RWPE1 (cell line): ENCODE measurements around the gene PRR7.

Experiments used
- CTCF ChIA-PET: fragments of 350-600 bp; sonication (Branson Sonifier 250); formaldehyde crosslinking; extraction: SDS; loops from one replicate; lab custom pipeline; 2021; lab: Yijun Ruan, JAX
- POLR2A ChIA-PET: fragments of 400-600 bp; formaldehyde crosslinking; extraction: SDS; loops from one replicate; lab custom pipeline; 2020; ENCODE audit warnings: antibody characterized with exemption; ENCODE audit not compliant: low non-redundant PET; lab: Yijun Ruan, JAX
- DNase-seq: peaks from one replicate; pipeline ENCODE4 v3.0.0; 2012; ENCODE audit warnings: low spot score
- H3K27ac ChIP-seq: fragments of 450-650 bp; 2 replicates; pipeline ENCODE4 v1.5.1; 2017
- TF ChIP-seq, protein P1 (sequence below): fragments of 450-650 bp; conservative IDR thresholded peaks from 2 replicates; pipeline ENCODE4 v1.5.1; 2017; ENCODE audit warnings: low read depth, mild to moderate bottlenecking

Gene PRR7

DNA sequence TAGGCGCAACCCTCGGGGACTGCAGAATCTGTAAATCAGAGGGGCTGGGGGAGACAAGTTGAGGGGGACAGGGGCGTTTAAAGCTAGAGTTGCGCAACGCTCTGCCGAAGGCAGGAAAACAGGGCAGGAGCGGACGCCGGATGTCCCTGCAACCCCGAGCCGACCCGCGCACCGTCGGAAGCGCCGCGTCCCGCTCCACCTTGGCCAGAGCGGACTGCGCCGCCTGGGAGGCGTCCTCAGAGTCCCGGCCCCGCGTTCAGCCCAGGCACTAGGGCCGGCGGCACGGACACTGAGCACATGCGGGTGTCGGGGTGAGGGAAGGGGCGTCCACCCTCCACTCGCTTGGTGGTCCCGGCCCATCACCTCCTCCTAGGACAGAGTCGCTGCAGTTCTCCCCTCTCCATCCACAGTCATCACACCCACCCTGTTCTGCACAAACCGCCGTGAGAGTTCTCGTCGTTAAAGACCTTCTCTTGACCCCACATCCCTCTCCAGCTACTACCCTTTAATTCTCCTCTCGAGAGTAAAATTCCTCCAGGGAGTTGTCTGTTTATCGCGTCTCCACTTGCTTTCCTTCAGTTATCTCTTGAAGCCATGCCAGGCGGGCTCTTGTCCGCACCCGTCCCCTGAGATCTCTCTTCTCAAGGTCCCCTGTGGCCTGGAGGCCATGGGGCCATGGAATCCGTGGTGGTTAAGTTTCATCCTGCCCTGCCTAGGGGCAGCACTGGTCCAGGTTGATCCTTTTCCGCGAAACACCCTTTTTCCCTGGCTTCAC, 51.6 kb downstream of the PRR7 start:
- ChIA-PET POLR2A (interaction anchor here (1.1 to 1.3 kb wide), 2 partner anchors 10 to 26 kb away, joined by 3 read pairs; no protein-coding TSS in a partner anchor), CTCF (interaction anchor here (0.6 to 3.1 kb wide), 4 partner anchors 17 to 162 kb away, joined by 3 to 14 read pairs (median 4); no protein-coding TSS in a partner anchor)
- TF ChIP-seq, protein P1, sequence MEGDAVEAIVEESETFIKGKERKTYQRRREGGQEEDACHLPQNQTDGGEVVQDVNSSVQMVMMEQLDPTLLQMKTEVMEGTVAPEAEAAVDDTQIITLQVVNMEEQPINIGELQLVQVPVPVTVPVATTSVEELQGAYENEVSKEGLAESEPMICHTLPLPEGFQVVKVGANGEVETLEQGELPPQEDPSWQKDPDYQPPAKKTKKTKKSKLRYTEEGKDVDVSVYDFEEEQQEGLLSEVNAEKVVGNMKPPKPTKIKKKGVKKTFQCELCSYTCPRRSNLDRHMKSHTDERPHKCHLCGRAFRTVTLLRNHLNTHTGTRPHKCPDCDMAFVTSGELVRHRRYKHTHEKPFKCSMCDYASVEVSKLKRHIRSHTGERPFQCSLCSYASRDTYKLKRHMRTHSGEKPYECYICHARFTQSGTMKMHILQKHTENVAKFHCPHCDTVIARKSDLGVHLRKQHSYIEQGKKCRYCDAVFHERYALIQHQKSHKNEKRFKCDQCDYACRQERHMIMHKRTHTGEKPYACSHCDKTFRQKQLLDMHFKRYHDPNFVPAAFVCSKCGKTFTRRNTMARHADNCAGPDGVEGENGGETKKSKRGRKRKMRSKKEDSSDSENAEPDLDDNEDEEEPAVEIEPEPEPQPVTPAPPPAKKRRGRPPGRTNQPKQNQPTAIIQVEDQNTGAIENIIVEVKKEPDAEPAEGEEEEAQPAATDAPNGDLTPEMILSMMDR: no peak
- H3K27ac ChIP-seq: peak overlapping the region; percentile 96
- DNase-seq: no peak

DNA sequence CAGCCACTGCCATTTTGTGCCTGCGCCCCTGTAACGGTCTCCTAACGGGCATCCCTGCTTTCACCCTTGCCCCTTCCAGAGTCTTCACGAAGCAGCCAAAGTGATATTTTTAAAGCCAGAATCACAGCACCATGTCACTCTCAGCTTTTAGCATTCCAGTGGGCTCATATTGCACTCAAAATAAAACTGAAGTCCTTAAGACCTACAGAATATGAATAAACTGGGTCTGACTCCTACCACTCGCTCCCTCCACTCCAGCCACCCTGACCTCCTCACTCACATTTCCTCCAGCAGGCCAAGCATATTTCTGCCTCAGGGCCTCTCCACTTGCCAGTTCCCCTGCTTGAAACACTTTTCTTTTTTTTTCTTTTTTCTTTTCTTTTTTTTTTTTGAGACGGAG, 53.2 kb downstream of the PRR7 start:
- POLR2A ChIA-PET: no interaction called here
- CTCF ChIA-PET: interaction anchor here (0.6 to 2.0 kb wide), 5 partner anchors 16 to 547 kb away, joined by 3 to 21 read pairs (median 4); partner anchors contain the start of gene DDX41
- DNase-seq: no peak
- TF ChIP-seq, protein P1: no peak
- no peak overlapping the region for H3K27ac ChIP-seq

DNA sequence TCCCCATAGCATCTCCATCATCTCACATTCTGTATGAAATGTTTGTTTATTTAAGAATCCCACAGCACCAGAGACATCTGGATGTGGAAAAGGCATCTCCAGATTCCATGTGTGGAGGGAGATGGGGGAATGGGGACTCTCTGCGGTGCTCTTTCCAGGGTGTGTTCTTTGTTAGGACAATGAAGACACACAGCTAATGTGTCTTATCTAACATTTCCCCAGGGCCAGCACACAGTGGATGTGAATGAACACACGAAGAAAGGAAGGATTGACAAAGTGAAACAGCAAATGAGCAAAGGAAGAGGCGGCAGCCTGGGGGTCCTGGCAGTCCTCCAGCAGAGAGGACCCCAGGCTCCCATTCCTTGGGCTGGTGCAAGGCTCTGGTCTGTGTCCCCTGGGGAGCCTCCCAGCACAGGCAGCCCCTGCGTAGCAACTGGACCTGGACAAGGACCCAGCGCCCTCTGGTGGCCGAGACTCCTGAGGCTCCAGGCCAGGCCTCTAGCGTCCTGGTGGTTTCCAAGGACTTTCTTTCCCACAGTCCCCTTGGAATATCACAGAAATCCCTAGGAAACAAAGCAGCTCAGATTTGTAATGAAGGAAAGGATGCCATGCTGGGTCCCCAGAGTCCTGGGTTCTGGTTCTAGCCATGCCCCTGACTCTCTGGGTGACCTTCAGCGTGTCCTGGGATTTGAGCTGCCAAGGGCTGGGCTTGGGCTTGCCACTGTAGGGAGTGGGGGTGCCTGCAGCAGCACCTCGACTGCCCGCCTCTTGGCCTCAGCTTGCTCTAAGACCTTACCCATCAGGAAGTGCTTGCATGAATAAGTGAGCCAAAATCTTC, 54.3 kb downstream of the PRR7 start:
- DNase-seq: peak; percentile 78
- CTCF ChIA-PET: interaction anchor here (0.6 to 2.0 kb wide), 22 partner anchors 9 to 200 kb away, joined by 3 to 21 read pairs (median 5); partner anchors contain the start of genes DBN1, DDX41 and DOK3
- POLR2A ChIA-PET: no interaction called here
- TF ChIP-seq, protein P1: peak; percentile 99
- peak overlapping the region; percentile 52 for H3K27ac ChIP-seq

DNA sequence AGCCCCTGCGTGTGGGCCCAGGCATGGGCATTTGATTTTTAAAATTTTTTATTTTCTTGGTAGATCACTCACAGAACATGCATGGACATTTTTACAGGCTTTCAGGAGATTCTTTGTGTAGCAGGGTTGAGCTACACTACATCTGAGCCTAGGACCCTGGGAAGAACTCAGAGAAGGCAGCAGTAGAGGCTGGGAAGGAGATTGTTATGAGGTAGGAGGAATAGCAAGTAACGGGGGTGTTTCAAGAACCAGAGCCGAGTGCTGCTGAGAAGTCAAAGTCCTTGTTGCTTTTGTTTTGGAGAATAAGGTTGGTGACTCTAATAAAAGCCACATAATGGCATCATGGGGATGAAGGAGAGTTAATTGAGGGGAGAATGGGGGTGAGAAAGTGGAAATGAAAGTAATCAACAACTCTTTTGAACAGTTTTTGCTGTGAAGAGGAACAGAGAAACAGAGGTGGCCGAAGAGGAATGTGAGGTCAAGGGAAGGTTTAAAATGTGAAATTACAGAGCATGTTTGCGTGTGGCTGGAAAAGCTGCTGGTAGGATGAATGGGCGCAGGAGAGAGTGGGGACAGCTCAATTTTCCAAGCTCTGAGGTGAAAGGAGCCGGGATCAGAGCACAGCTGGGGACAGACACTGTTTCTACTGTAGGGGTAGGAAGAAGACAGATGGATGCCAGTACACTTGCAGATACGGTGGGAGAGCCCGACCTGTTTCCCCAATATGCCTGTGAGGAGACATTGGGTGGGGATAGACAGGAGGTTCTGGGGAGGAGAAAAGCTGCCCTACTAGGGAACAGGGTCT, 55.5 kb downstream of the PRR7 start:
- CTCF ChIA-PET: interaction anchor here (0.6 to 3.4 kb wide), 17 partner anchors 9 to 201 kb away, joined by 3 to 21 read pairs (median 5); partner anchors contain the start of genes DDX41 and DOK3

DNA sequence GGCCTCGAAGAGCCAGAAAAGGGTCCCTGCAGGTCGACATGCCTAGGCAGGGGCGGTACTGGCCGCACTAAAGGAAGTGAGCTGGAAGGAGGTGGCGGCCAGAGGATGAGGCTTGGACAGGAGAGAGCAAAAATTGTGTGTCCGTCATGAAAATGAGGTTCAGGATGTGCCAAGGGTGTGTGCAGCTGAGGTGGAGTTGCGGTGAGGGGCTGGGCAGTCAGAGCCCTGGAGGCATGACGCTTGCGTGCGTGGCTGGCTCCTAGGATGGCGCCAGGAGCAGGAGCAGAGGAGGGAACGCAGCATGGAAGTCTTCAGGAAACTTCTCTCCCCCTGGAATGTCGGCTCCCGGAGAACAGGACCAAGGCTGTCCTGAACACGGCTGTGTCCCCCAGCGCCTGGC, 56.3 kb downstream of the PRR7 start:
- peak overlapping the region; percentile 82 for H3K27ac ChIP-seq
- ChIA-PET CTCF (interaction anchor here (0.5 to 3.4 kb wide), 5 partner anchors 8 to 193 kb away, joined by 3 to 14 read pairs (median 3); no protein-coding TSS in a partner anchor), POLR2A (no interaction called here)
- no peak for DNase-seq
- TF ChIP-seq, protein P1: no peak

More for the DNA sequence above, 55.5 kb downstream of the PRR7 start:
- TF ChIP-seq, protein P1: no peak
- H3K27ac ChIP-seq: peak overlapping the region; percentile 82
- DNase-seq: no peak
- POLR2A ChIA-PET: no interaction called here
